Heart left ventricle (tissue), 13 donors: ENCODE results near the gene ZNF333.

Source experiments
- CTCF ChIP-seq, 12 donors: fragments of 200-600 bp; sonication (generic) in 4 of 12; IDR thresholded peaks; one replicate each; pipeline versions ENCODE4 v1.5.0 to v1.8.0; 2018 to 2022; ENCODE audit warnings: antibody characterized with exemption in 12 of 12, mild to moderate bottlenecking in 5 of 12
- POLR2A ChIP-seq, 2 donors: fragments of 450-650 bp; IDR thresholded peaks; one replicate each; pipeline ENCODE4 v1.6.1; 2017; ENCODE audit warnings: antibody characterized with exemption in 2 of 2, mild to moderate bottlenecking in 2 of 2, moderate library complexity in 2 of 2
- donor health status: ischemic (EF 13 %, LVEDD 7.1; RV severe dilation, severe dysfunction).
- donor health status: DM: no; HTN: yes; CAD: no.
- donor health status: DM: no; HTN: no; CAD: no.
- donor health status: ischemic (EF 25% LVEDD 6.9; RV normal size, moderate dysfunction).
- donor health status: ischemic (EF 25% LVEDD 5.7; RV mildly dilated, moderate dysfunction).
- donor health status: ischemic (EF 35%, LVEDD 5.7; RV mildly dilated, moderate dysfunction).
- donor health status: nonischemic (EF 11% LVEDD 7.7; RV severe dilation, severe dysfunction).
- donor health status: DM: yes; HTN: yes; CAD: no.
- donor health status: PGD.
- donor health status: ischemic (EF 29% LVEDD 5.4; RV normal size, mild dysfunction).
- donor health status: nonischemic (EF 23%, LVEDD 6.1; RV moderate dilation, normal function).

GRCh38 chr19:14672188-14672872, 17.5 kb upstream of the ZNF333 start:
- TF ChIP-seq POLR2A (IDR thresholded peaks at IDR 0.05) (no peak), CTCF (IDR thresholded peaks at IDR 0.05) (no peak)
